Osteocyte (in vitro differentiated cells): ENCODE data around the gene GABRG3. TPM values are rescaled to one million over a fixed set of nuclear protein-coding genes. Genes with fewer than 3 reads are reported as not detected.

Experiments used
- DNase-seq: peaks from one replicate; pipeline ENCODE4 v3.0.0; 2021; ENCODE audit warnings: mixed read lengths; ENCODE audit not compliant: unreplicated experiment; ENCODE audit errors: extremely low spot score
- H3K27ac Mint-ChIP-seq: one replicate; pipeline ENCODE4 v1.8.0; 2021; ENCODE audit warnings: mild to moderate bottlenecking, mixed read lengths; ENCODE audit not compliant: unreplicated experiment
- H3K27me3 Mint-ChIP-seq: one replicate; pipeline ENCODE4 v1.8.0; 2021; ENCODE audit warnings: mixed read lengths; ENCODE audit not compliant: unreplicated experiment
- H3K36me3 Mint-ChIP-seq: one replicate; pipeline ENCODE4 v1.8.0; 2021; ENCODE audit warnings: mixed read lengths; ENCODE audit not compliant: unreplicated experiment
- H3K4me1 Mint-ChIP-seq: one replicate; pipeline ENCODE4 v1.8.0; 2021; ENCODE audit warnings: mixed read lengths; ENCODE audit not compliant: unreplicated experiment
- H3K4me3 Mint-ChIP-seq: one replicate; pipeline ENCODE4 v1.8.0; 2021; ENCODE audit warnings: mild to moderate bottlenecking, moderate library complexity, mixed read lengths; ENCODE audit not compliant: unreplicated experiment
- H3K9me3 Mint-ChIP-seq: one replicate; pipeline ENCODE4 v1.8.0; 2021; ENCODE audit warnings: mixed read lengths; ENCODE audit not compliant: unreplicated experiment
- CTCF ChIP-seq: fragments of 200-600 bp; sonication (generic); IDR thresholded peaks from 2 replicates; pipeline ENCODE4 v1.5.0; 2021; ENCODE audit warnings: antibody characterized with exemption, mild to moderate bottlenecking, moderate library complexity
- total RNA-seq: library from RNA; stranded (reverse); gene quantifications from 2 replicates; pipeline ENCODE4 v1.2.1, GENCODE V29; 2021

Gene GABRG3
- total RNA-seq, 1 donor from 2014 or later, result 0.19 TPM

- no peak overlapping the region for H3K4me3 Mint-ChIP-seq
- H3K27me3 Mint-ChIP-seq, result no peaks in the 10 kb centered on the region
- no peak for DNase-seq
- no peak overlapping the region for H3K27ac Mint-ChIP-seq
- H3K9me3 Mint-ChIP-seq, result no peaks in the 10 kb centered on the region
- no peaks in the 10 kb centered on the region for H3K36me3 Mint-ChIP-seq
- H3K4me1 Mint-ChIP-seq, result peaks cover 2% of the 10 kb centered on the region
- no peak for TF ChIP-seq CTCF
Measured at GRCh38 chr15:27468151-27468591, 497.2 kb downstream of the GABRG3 start.

GRCh38 chr15:27473845-27474244 lies 502.9 kb downstream of the GABRG3 start:
- Mint-ChIP-seq H3K4me3 (no peak overlapping the region), H3K36me3 (no peaks in the 10 kb centered on the region), H3K4me1 (no peaks in the 10 kb centered on the region), H3K9me3 (peaks cover 4% of the 10 kb centered on the region), H3K27ac (no peak overlapping the region), H3K27me3 (no peaks in the 10 kb centered on the region)
- no peak for DNase-seq
- no peak for TF ChIP-seq CTCF

GRCh38 chr15:27475395-27475794 lies 504.4 kb downstream of the GABRG3 start:
- no peak overlapping the region for H3K27ac Mint-ChIP-seq
- TF ChIP-seq CTCF, result no peak
- no peaks in the 10 kb centered on the region for H3K4me1 Mint-ChIP-seq
- H3K36me3 Mint-ChIP-seq, result no peaks in the 10 kb centered on the region
- H3K27me3 Mint-ChIP-seq, result no peaks in the 10 kb centered on the region
- H3K4me3 Mint-ChIP-seq, result no peak overlapping the region
- peaks cover 4% of the 10 kb centered on the region for H3K9me3 Mint-ChIP-seq
- no peak for DNase-seq

GRCh38 chr15:27479296-27480140 lies 508.5 kb downstream of the GABRG3 start:
- no peaks in the 10 kb centered on the region for H3K27me3 Mint-ChIP-seq
- H3K4me3 Mint-ChIP-seq, result no peak overlapping the region
- peaks cover 4% of the 10 kb centered on the region for H3K9me3 Mint-ChIP-seq
- no peaks in the 10 kb centered on the region for H3K36me3 Mint-ChIP-seq
- no peaks in the 10 kb centered on the region for H3K4me1 Mint-ChIP-seq
- no peak overlapping the region for H3K27ac Mint-ChIP-seq
- no peak for DNase-seq
- no peak for TF ChIP-seq CTCF

- Mint-ChIP-seq H3K36me3 (no peaks in the 10 kb centered on the region), H3K9me3 (peaks cover 4% of the 10 kb centered on the region), H3K27me3 (no peaks in the 10 kb centered on the region), H3K4me1 (no peaks in the 10 kb centered on the region), H3K4me3 (no peak overlapping the region), H3K27ac (no peak overlapping the region)
- TF ChIP-seq CTCF, result no peak
- no peak for DNase-seq
Measured at GRCh38 chr15:27480141-27480530, 509.2 kb downstream of the GABRG3 start.
